GM12892 (cell line): ENCODE measurements around the gene USP14.

Source experiments
- POLR2A ChIP-seq: IDR thresholded peaks from 2 replicates; pipeline ENCODE4 v1.6.1; 2011; ENCODE audit warnings: low read depth, low read length, control low read depth
- POLR2AphosphoS5 ChIP-seq: IDR thresholded peaks from 2 replicates; pipeline ENCODE4 v1.6.1; 2011; ENCODE audit warnings: low read depth, low read length, control low read depth
- TAF1 ChIP-seq: IDR thresholded peaks from 2 replicates; pipeline ENCODE4 v1.6.1; 2011; ENCODE audit warnings: low read depth, mild to moderate bottlenecking, control low read depth, low read length, borderline replicate concordance

DNA sequence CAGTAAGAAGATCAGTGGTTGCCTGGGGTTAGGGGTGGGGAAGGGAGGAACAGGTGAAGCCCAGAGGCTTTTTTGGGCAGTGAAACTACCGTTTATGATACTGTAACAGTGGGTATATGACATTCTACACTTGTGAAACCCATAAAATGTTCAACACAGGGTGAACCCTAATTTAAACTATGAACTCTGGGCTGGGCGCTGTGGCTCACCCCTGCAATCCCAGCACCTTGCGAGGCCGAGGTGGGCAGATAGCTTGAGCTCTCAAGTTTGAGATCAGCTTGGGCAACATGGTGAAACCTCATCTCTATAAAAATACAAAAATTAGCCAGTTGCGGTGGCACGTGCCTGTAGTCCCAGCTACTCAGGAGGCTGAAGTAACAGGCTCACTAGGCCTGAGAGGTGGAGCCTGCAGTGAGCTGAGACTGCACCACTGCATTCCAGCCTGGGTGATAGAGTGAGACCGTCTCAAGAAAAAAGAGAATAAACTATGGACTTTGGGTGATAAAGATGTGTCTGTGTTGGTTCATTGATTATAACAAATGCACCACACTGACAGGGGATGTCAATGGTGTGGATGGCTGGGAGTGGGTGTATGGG, 17.6 kb upstream of the USP14 start:
- TF ChIP-seq POLR2AphosphoS5 (no peak), POLR2A (no peak), TAF1 (no peak)
